CD4-positive, alpha-beta T cell (primary cell): ENCODE results near the gene KIF26B. TPM values are rescaled to one million over a fixed set of nuclear protein-coding genes. Genes with fewer than 3 reads are reported as not detected.

Experiments used
- ATAC-seq: fragments of 200-7000 bp; cut with Tn5 transposase; one replicate; pipeline ENCODE4 v1.10.0; 2022; ENCODE audit warnings: mild to moderate bottlenecking; ENCODE audit not compliant: poor library complexity
- CTCF ChIA-PET: fragments of 350-600 bp; sonication (Branson Sonifier 250); formaldehyde crosslinking; loops from one replicate; lab custom pipeline; 2021; ENCODE audit warnings: antibody characterized with exemption, inconsistent platforms; lab: Charles Lee
- POLR2A ChIA-PET: fragments of 350-600 bp; sonication (Branson Sonifier 250); formaldehyde crosslinking; loops from one replicate; lab custom pipeline; 2021; ENCODE audit warnings: antibody characterized with exemption, inconsistent platforms; lab: Charles Lee
- DNase-seq, 14 experiments: peaks; one replicate each; pipeline ENCODE4 v3.0.0-alpha.2; 2013 to 2020; ENCODE audit warnings: mixed read lengths in 2 of 14
- H3K27ac ChIP-seq, 2 donors: one replicate each; pipeline versions ENCODE4 v1.5.1 to v1.7.0; 2013; ENCODE audit warnings: low read length in 2 of 2, low read depth in 1 of 2, mild to moderate bottlenecking in 1 of 2
- H3K27me3 ChIP-seq, 2 experiments: 1 replicate in 1 of 2; 2 replicates in 1 of 2; pipeline versions ENCODE4 v1.6.1 to v1.7.0; 2013; ENCODE audit warnings: low read length in 2 of 2, control low read depth in 1 of 2, mild to moderate bottlenecking in 1 of 2, moderate library complexity in 1 of 2; ENCODE audit not compliant: insufficient read depth in 2 of 2, control insufficient read depth in 1 of 2
- H3K36me3 ChIP-seq: one replicate; pipeline ENCODE4 v1.6.1; 2013; ENCODE audit warnings: low read length, control low read depth; ENCODE audit not compliant: insufficient read depth
- H3K4me1 ChIP-seq: one replicate; pipeline ENCODE4 v1.6.1; 2013; ENCODE audit warnings: low read length, control low read depth; ENCODE audit not compliant: insufficient read depth
- H3K4me3 ChIP-seq: one replicate; pipeline ENCODE4 v1.5.1; 2013; ENCODE audit warnings: mild to moderate bottlenecking, low read length, moderate library complexity
- H3K9me3 ChIP-seq, 2 experiments: 1 replicate in 1 of 2; 2 replicates in 1 of 2; pipeline versions ENCODE4 v1.6.1 to v1.7.0; 2013; ENCODE audit warnings: low read length in 2 of 2, mild to moderate bottlenecking in 2 of 2, control low read depth in 1 of 2, moderate library complexity in 1 of 2; ENCODE audit not compliant: control insufficient read depth in 1 of 2, insufficient read depth in 1 of 2
- H3K27ac Mint-ChIP-seq: one replicate; pipeline ENCODE4 v1.8.0; 2020; ENCODE audit warnings: mixed read lengths
- H3K27me3 Mint-ChIP-seq: one replicate; pipeline ENCODE4 v1.8.0; 2021; ENCODE audit warnings: mixed read lengths
- H3K36me3 Mint-ChIP-seq: one replicate; pipeline ENCODE4 v1.8.0; 2021; ENCODE audit warnings: low read depth, mixed read lengths
- H3K4me1 Mint-ChIP-seq: one replicate; pipeline ENCODE4 v1.8.0; 2021; ENCODE audit warnings: low read depth, mixed read lengths
- H3K4me3 Mint-ChIP-seq: one replicate; pipeline ENCODE4 v1.8.0; 2020; ENCODE audit warnings: mild to moderate bottlenecking, mixed read lengths
- H3K9me3 Mint-ChIP-seq: one replicate; pipeline ENCODE4 v1.8.0; 2020; ENCODE audit warnings: mixed read lengths
- intact Hi-C, 2 experiments: fragments of 100-400 bp; cut with DNase I in 1 of 2; cut with micrococcal nuclease in 1 of 2; formaldehyde crosslinking; loops; one replicate each; pipeline versions ENCODE4 v1.15.1 to v1.9.0; 2023 to 2025; cut with DNase I, micrococcal nuclease
- total RNA-seq, 174 experiments: library from RNA in 2 of 174; stranded (reverse) in 2 of 174; gene quantifications; one replicate each; pipeline ENCODE4 v1.2.3 and lab custom pipeline; 2021 to 2026
- TF ChIP-seq, protein P1 (sequence below): fragments of 200-600 bp; IDR thresholded peaks from one replicate; pipeline ENCODE4 v1.8.0; 2022; ENCODE audit warnings: antibody characterized with exemption, mild to moderate bottlenecking

Gene KIF26B
- total RNA-seq, 2 experiments from 2014 or later, result 0.03 TPM; not detected in 1

DNA sequence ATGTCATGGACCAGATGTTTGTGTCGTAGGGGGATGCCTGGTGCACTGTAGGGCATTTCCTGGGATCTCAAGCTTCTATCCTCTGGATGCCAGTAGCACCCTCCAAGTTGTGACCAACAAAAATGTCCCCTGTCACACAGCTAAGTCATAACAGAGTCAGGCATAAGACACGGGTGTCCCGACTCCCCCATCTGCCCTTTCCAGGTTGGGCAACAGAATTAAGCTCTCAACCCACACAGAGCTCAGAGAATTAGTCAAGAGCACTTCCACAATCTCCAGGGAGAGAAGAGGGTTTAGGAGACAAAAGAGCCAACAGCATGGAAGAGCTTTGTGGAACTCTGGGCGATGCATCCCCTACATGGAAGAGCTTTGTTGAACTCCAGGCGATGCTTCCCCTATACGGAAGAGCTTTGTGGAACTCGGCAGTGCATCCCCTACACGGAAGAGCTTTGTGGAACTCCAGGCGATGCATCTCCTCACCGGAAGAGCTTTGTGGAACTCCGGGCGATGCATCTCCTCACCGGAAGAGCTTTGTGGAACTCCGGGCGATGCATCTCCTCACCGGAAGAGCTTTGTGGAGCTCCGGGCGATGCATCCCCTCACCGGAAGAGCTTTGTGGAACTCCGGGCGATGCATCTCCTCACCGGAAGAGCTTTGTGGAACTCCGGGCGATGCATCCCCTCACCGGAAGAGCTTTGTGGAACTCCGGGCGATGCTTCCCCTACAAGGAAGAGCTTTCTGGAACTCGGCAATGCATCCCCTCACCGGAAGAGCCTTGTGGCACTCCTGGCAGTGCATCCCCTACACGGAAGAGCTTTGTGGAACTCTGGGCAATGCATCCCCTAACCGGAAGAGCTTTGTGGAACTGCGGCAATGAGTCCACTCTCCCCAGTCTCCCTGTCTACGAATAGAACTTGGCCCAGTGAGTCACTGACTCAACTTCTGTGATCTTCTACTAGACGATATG, 422.7 kb downstream of the KIF26B start:
- Mint-ChIP-seq H3K27ac (no peak overlapping the region), H3K4me1 (no peaks in the 10 kb centered on the region), H3K27me3 (peaks cover 5% of the 10 kb centered on the region), H3K36me3 (no peaks in the 10 kb centered on the region), H3K9me3 (no peaks in the 10 kb centered on the region), H3K4me3 (no peak overlapping the region)
- ATAC-seq (no peak), DNase-seq (no peak)
- TF ChIP-seq, protein P1, sequence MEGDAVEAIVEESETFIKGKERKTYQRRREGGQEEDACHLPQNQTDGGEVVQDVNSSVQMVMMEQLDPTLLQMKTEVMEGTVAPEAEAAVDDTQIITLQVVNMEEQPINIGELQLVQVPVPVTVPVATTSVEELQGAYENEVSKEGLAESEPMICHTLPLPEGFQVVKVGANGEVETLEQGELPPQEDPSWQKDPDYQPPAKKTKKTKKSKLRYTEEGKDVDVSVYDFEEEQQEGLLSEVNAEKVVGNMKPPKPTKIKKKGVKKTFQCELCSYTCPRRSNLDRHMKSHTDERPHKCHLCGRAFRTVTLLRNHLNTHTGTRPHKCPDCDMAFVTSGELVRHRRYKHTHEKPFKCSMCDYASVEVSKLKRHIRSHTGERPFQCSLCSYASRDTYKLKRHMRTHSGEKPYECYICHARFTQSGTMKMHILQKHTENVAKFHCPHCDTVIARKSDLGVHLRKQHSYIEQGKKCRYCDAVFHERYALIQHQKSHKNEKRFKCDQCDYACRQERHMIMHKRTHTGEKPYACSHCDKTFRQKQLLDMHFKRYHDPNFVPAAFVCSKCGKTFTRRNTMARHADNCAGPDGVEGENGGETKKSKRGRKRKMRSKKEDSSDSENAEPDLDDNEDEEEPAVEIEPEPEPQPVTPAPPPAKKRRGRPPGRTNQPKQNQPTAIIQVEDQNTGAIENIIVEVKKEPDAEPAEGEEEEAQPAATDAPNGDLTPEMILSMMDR, result no peak
- ChIA-PET CTCF (no interaction called here), POLR2A (no interaction called here)
- H3K27ac ChIP-seq, result no peak overlapping the region
- no peaks in the 10 kb centered on the region for H3K36me3 ChIP-seq
- H3K4me3 ChIP-seq, result no peak overlapping the region
- peaks cover 0 to 3% of the 10 kb centered on the region in 2 experiments for H3K9me3 ChIP-seq
- intact Hi-C loops, result no loop called here
- H3K27me3 ChIP-seq, result peaks cover 0 to 2% of the 10 kb centered on the region in 2 experiments
- no peaks in the 10 kb centered on the region for H3K4me1 ChIP-seq

DNA sequence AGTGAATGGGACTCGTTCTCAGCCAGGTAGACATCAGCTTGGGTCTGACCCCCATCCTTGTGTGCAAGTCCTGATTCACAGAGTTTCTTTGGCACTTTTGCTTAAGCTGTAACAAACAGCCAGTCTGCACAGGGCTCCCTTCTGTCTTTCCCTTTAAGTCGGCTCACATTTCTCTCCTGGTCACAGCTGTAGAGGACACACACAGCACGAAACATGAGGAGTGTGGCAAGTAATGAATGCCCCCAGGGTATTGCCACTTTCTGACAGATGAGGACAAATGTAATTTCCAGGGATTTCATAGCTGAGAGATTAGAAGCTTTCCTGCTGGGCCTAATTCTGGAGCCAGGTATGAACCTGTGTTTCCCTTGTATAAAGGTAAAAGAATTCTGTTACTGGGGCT, 423.5 kb downstream of the KIF26B start:
- Mint-ChIP-seq H3K27me3 (peaks cover 5% of the 10 kb centered on the region), H3K9me3 (no peaks in the 10 kb centered on the region), H3K36me3 (no peaks in the 10 kb centered on the region), H3K27ac (no peak overlapping the region), H3K4me3 (no peak overlapping the region), H3K4me1 (no peaks in the 10 kb centered on the region)
- intact Hi-C loops, result no loop called here
- H3K27me3 ChIP-seq, result peaks cover 0 to 2% of the 10 kb centered on the region in 2 experiments
- no peak overlapping the region for H3K4me3 ChIP-seq
- no peaks in the 10 kb centered on the region for H3K4me1 ChIP-seq
- TF ChIP-seq, protein P1, result no peak
- no peak overlapping the region for H3K27ac ChIP-seq
- ChIA-PET POLR2A (no interaction called here), CTCF (no interaction called here)
- ATAC-seq (no peak), DNase-seq (no peak)
- H3K36me3 ChIP-seq, result no peaks in the 10 kb centered on the region
- peaks cover 0 to 3% of the 10 kb centered on the region in 2 experiments for H3K9me3 ChIP-seq

DNA sequence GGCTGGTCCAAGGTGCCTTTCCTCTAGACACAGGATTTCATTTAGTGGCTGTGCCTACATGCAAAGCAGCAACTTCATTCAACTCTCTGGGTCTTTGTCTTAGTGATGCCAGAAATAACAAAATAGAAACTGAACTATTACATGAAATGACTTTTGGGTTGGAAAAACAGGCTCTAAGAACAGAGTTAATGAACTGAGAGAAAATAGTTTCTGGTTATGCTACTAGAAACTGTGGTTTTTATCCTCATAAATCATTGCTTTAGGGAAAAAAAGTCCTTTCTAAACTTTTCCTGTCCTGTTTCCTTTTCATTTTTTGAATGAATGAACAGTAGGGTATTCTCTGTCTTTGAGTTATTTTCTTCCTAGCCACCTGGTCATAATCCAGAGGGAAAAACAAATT, 424.0 kb downstream of the KIF26B start:
- Histone ChIP-seq H3K27ac (no peak overlapping the region), H3K4me3 (no peak overlapping the region), H3K9me3 (peaks cover 0 to 3% of the 10 kb centered on the region in 2 experiments), H3K4me1 (no peaks in the 10 kb centered on the region), H3K36me3 (no peaks in the 10 kb centered on the region), H3K27me3 (peaks cover 0 to 2% of the 10 kb centered on the region in 2 experiments)
- Mint-ChIP-seq H3K4me3 (no peak overlapping the region), H3K4me1 (no peaks in the 10 kb centered on the region), H3K27me3 (peaks cover 5% of the 10 kb centered on the region), H3K36me3 (no peaks in the 10 kb centered on the region), H3K27ac (no peak overlapping the region), H3K9me3 (no peaks in the 10 kb centered on the region)
- TF ChIP-seq, protein P1, result no peak
- ChIA-PET CTCF (no interaction called here), POLR2A (no interaction called here)
- DNase-seq, result no peak
- intact Hi-C loops, result no loop called here
- ATAC-seq, result no peak
